HG02678 (cell line): ENCODE data around the gene TNFSF8.
A peak's percentile ranks its signal among the peaks of the same experiment; 100 is the strongest.

ENCODE experiments used
- ATAC-seq: cut with Tn5 transposase; IDR thresholded peaks from one replicate; pipeline ENCODE4 v1.9.1; 2021; ENCODE audit warnings: mild to moderate bottlenecking, moderate library complexity; ENCODE audit not compliant: unreplicated experiment

TNFSF8 gene

GRCh38 chr9:114880291-114880745 is 50.1 kb downstream of the TNFSF8 start:
- ATAC-seq = no peak

- ATAC-seq = no peak
These were observed 51.4 kb downstream of the TNFSF8 start for GRCh38 chr9:114878879-114879564.

DNA sequence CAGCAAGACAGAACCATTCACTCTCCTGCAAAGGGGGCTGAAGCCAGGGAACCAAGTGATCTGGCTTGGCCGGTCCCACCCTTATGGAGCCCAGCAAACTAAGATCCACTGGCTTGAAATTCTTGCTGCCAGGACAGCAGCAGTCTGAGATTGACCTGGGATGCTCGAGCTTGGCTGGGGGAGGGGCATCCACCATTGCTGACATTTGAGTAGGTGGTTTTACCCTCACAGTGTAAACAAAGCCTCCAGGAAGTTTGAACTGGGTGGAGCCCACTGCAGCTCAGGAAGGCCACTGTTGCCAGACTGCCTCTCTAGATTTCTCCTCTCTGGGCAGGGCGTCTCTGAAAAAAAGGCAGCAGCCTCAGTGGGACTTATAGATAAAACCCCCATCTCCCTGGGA is 60.5 kb downstream of the TNFSF8 start:
- ATAC-seq = no peak

GRCh38 chr9:114869378-114869777 is 61.0 kb downstream of the TNFSF8 start:
- ATAC-seq = no peak

DNA sequence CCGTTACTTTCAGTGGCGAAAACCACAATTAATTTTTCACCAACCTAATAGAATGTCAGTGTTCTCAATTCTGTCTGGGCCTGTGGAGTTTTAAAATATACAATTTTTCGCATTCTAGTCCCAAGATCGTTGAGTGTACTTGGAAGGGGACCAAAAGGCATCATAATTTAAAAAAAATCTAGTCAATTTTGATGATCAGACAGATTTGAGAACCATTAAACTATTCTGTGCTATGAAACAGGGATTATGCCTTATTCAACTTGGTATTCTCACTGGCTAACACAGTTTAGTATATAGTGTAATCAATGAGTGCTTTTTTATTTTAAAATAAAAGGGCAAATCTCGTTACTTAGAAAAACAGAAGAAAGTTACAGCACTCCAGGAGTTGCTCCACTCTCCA is 63.1 kb downstream of the TNFSF8 start:
- no peak for ATAC-seq

- ATAC-seq = no peak
These were observed 65.9 kb downstream of the TNFSF8 start for GRCh38 chr9:114864471-114864870.

- ATAC-seq = no peak
These were observed 68.3 kb downstream of the TNFSF8 start for GRCh38 chr9:114861922-114862605.

DNA sequence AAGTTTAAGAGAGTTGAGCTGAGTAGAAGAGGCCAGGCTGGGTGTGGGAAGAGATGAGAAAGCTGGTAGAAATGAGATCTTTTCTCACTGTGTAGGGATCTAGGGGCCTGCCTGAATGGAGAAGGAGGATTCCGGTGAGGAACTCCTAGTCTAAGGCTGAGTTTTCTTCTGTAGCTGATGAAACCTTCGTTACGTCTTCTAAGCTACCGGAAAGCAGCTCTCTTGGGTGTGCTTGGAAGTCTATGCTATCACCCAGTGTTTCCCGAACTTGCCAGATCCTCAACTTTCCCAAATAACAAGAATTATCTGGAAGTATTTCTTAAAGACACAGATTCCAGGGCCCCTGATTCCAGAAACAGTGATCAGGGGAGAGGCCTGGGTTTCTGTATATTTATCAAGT is 69.1 kb downstream of the TNFSF8 start:
- no peak for ATAC-seq

- ATAC-seq = peak; percentile 62
These were observed 70.2 kb downstream of the TNFSF8 start for GRCh38 chr9:114860187-114860586.

DNA sequence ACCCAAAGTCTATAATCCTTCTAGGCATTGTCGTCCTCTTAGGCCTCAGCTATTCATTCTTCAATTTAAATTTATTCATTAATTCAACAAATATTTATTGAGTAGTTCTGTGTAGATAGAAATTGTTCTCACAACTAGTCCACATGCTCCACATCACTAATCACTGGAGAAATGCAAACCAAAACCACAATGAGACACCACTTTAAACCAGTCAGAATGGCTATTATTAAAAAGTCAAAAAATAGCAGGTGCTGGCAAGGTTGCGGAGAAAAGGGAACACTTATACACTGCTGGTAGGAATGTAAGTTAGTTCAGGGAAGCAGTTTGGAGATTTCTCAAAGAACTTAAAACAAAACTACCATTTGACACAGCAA is 73.5 kb downstream of the TNFSF8 start:
- ATAC-seq = no peak

DNA sequence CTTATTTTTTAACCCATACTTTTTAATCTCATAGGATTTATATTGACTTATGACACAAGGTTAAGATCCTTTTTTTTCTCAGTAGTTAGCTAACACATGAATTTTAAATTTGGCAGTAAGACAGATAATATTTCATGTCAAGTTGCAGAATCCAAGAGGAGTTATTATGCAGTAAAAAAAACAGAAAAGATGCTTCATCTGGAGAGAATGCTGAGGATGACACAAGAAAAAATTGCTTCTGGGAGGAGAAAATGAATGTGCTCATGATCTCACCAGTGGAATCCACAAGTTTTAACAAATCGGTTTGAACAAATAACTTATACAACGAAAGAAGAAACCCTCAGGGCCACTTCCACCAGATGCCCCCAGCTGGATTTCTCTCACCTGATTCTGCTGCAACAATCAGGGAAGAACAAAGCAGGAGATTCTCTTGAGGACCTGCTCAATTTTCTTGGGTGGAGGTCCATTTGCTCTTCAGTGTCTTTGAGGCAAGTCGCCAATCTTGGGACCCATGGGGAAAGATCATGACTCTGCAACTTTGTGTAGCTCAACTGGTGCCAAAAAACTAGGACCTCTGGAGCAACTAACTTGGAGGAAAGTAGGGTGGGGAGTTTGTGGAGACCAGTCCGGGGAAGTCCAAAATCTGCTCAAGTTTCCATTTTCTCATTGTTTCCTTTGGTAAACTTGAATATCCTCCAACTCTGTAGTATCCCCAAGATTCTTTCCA is 74.0 kb downstream of the TNFSF8 start:
- ATAC-seq = no peak

DNA sequence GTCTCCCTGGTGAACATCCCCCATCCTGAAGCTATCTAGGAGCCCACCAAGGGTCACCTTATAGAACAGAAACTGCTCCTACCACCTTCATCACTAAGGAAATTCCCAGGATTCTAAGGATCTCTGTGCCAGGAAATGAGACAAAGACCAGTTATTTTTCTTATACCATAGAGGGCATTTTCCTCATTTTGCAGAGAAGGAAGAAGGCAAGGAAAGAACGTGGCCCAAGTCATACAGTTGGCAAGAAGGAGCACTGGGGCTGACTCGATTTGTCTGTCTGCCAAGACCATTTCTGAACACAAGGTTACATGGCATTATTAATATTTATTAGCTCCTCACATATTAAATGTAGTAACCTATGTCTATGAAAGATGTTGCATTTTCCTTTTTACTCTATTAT is 74.9 kb downstream of the TNFSF8 start:
- no peak for ATAC-seq

DNA sequence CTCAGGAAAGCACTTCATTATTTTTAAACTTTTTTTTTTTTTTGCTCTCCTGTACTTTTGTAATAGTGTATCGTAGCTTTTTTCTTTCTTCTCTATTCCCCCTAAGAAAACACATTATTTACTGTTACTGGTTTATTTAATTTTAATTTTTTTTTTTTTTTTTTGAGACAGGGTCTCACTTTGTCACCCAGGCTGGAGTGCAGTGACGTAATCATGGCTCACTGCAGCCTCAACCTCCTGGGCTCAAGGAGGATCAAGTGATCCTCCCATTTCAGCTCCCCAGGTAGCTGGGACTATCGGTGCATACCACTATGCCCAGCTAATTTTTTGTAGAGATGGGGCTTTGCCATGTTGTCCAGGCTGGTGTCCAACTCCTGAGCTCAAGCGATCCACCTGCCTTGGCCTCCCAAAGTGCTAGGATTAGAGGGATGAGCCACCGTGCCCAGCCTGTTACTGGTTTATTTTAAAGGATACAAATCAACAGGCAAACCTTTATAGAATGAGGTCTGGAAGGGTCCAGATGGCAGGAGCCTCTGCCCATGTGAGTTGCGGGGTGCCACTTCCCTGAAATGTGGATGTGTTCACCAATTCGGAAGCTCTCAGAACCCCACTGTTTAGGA is 75.5 kb downstream of the TNFSF8 start:
- ATAC-seq = no peak

DNA sequence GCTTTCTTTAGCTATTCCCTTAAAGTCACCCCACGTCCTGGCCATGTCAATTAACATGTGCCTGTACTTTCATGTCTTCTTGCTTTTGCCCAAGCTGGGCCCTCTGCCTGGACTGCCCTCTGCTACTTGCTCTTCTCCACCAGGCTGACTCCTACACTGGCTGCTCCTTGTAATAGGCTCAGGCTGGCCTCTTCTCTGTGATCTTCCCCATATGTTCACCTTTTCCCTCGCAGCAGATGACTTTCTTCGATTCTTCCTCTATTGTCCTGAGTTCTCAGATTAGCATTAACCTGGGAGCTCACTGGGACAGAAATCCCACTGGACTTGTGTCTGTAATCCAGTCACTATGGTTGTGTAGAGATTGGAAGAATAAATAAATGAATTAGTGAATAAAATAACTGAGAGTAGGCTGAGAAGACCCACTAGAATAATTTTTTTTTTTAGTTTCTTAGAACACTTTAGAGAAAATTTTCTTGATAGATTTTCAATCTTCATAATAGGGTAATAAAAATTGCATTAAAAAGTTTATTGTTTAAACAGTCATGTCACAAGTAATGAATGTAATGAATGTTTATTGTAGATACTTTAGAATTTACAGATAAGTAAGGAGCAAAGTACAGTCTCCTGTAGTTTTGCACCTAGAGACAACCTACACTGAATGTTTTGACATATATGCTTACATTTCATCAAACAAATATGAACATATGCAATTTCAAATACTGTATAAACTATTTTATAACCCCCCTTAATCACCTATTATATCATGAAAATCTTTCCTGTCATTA is 77.1 kb downstream of the TNFSF8 start:
- ATAC-seq = no peak

GRCh38 chr9:114852050-114852594 is 78.3 kb downstream of the TNFSF8 start:
- ATAC-seq = no peak

DNA sequence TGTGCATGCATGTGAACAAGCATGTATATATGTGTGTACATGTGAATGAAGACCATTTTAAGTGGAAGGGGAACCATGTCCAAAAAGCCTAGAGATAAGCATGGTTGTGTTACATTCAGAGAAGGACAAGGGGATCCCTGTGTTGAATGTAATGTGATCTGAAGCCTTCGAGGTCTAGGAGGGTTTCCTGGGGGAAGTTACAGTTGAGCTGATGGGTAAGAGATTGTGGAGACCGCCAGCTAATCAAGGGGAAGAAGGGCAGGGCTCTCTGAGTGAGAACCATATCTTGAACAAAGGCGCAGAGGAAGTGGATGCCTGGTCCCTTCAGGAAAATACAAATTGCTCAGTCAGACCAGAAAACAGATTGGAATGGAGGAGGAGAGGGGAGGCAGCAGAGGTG is 79.1 kb downstream of the TNFSF8 start:
- no peak for ATAC-seq
